ENCODE measurements around the gene COG5. TPM values are rescaled to one million over a fixed set of nuclear protein-coding genes. Genes with fewer than 3 reads are reported as not detected.

COG5 gene
- total RNA-seq, 1 experiment from 2014 or later = 43.9 TPM

DNA sequence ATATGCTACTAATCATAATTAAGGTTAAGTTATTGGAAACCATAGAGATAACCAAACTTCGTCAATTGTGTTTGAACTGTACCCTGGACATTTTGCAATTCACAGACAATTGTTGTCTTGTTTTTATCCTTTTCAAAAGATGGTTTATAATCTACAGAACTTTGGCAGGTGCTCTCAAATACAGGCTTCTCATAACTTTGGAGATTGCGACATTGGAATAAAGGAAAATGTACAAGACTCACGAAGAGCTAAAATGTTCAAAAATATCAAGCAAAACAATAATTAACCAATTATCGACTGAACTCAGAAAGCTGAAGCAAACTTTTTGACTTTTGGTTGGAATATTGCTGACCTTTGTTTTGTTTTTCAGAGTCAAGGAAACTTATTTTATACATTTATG is 182.3 kb downstream of the COG5 start:
- peaks cover 11% of the 10 kb centered on the region for H3K9me3 Mint-ChIP-seq (ENCODE audit: unreplicated experiment)
- no peak for DNase-seq
- CTCF ChIA-PET = no interaction called here
- Histone ChIP-seq H3K4me1 (no peaks in the 10 kb centered on the region), H3K36me3 (ENCODE audit: control insufficient read depth, insufficient read depth, low read length) (peaks cover 2% of the 10 kb centered on the region), H3K27me3 (replicated peaks; ENCODE audit: control insufficient read depth, insufficient read depth, low read length) (no peaks in the 10 kb centered on the region), H3K4me3 (ENCODE audit: low read depth, low read length) (no peak overlapping the region), H3K9me3 (no peaks in the 10 kb centered on the region)
- no peaks in the 10 kb centered on the region for H3K4me1 Mint-ChIP-seq (ENCODE audit: low read depth, unreplicated experiment)
- POLR2A ChIA-PET = no interaction called here
- no TSS peak for BruUV-seq (replicated peaks)
- no peak overlapping the region for H3K4me3 Mint-ChIP-seq (ENCODE audit: unreplicated experiment)
- no peaks in the 10 kb centered on the region for H3K27me3 Mint-ChIP-seq (ENCODE audit: insufficient read depth, unreplicated experiment)
- H3K36me3 Mint-ChIP-seq (ENCODE audit: insufficient read depth, unreplicated experiment) = peaks cover 21% of the 10 kb centered on the region
- intact Hi-C loops (cut with micrococcal nuclease; ENCODE audit: unreplicated experiment) = no loop called here
- TF ChIP-seq, protein P1, sequence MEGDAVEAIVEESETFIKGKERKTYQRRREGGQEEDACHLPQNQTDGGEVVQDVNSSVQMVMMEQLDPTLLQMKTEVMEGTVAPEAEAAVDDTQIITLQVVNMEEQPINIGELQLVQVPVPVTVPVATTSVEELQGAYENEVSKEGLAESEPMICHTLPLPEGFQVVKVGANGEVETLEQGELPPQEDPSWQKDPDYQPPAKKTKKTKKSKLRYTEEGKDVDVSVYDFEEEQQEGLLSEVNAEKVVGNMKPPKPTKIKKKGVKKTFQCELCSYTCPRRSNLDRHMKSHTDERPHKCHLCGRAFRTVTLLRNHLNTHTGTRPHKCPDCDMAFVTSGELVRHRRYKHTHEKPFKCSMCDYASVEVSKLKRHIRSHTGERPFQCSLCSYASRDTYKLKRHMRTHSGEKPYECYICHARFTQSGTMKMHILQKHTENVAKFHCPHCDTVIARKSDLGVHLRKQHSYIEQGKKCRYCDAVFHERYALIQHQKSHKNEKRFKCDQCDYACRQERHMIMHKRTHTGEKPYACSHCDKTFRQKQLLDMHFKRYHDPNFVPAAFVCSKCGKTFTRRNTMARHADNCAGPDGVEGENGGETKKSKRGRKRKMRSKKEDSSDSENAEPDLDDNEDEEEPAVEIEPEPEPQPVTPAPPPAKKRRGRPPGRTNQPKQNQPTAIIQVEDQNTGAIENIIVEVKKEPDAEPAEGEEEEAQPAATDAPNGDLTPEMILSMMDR (IDR thresholded peaks at IDR 0.05; ENCODE audit: insufficient read depth in 1 of 2, low read depth in 1 of 2, low read length in 1 of 2, severe bottlenecking in 1 of 2, unreplicated experiment in 1 of 2) = no peak
- H3K27ac Mint-ChIP-seq (ENCODE audit: unreplicated experiment) = no peak overlapping the region

DNA sequence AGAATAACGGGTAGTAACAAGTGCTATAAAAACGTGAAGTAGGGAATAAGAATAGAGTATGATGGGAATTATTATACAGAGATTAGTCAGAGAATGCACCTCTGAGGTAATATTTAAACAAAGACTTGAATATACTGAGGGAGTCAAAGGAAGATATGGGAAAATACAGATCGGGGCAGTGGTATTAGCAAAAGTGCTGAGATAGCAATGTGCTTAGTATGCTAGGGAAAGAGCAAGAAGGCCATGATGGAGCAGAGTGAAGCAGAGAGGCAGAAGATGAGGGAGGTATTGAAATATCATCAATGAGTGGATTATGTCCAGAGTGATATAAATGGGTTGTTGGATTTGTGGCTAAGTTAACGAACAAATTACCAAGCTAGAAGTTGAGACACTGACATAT is 190.4 kb downstream of the COG5 start:
- TF ChIP-seq, protein P1 (IDR thresholded peaks at IDR 0.05; ENCODE audit: insufficient read depth in 1 of 2, low read depth in 1 of 2, low read length in 1 of 2, severe bottlenecking in 1 of 2, unreplicated experiment in 1 of 2) = no peak
- ChIA-PET CTCF (no interaction called here), POLR2A (no interaction called here)
- Histone ChIP-seq H3K4me3 (ENCODE audit: low read depth, low read length) (no peak overlapping the region), H3K9me3 (no peaks in the 10 kb centered on the region), H3K4me1 (no peaks in the 10 kb centered on the region), H3K36me3 (ENCODE audit: control insufficient read depth, insufficient read depth, low read length) (no peaks in the 10 kb centered on the region), H3K27me3 (replicated peaks; ENCODE audit: control insufficient read depth, insufficient read depth, low read length) (no peaks in the 10 kb centered on the region)
- Mint-ChIP-seq H3K4me1 (ENCODE audit: low read depth, unreplicated experiment) (no peaks in the 10 kb centered on the region), H3K27ac (ENCODE audit: unreplicated experiment) (no peak overlapping the region), H3K36me3 (ENCODE audit: insufficient read depth, unreplicated experiment) (peaks cover 5% of the 10 kb centered on the region), H3K4me3 (ENCODE audit: unreplicated experiment) (no peak overlapping the region), H3K27me3 (ENCODE audit: insufficient read depth, unreplicated experiment) (no peaks in the 10 kb centered on the region), H3K9me3 (ENCODE audit: unreplicated experiment) (peaks cover 5% of the 10 kb centered on the region)
- BruUV-seq (replicated peaks) = no TSS peak
- intact Hi-C loops (cut with micrococcal nuclease; ENCODE audit: unreplicated experiment) = no loop called here
- no peak for DNase-seq

DNA sequence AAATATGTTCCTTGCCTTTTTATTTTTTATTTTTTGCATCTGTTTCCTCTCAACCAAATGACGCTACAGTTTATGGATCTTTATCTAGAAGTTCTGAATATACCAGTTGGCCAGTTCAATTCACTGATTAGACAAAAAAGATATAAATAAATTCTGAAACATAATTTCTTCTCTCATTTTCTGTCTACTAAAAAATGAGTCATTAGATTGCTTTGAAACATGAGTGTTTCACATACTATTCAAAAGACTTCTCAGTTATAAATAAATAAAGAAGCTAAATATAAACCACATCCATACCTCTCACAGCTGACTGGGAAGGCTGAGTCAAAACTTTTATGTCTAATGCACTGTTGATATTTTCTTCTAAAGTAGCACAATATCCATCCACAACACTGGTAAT is 191.4 kb downstream of the COG5 start:
- Mint-ChIP-seq H3K27me3 (ENCODE audit: insufficient read depth, unreplicated experiment) (no peaks in the 10 kb centered on the region), H3K9me3 (ENCODE audit: unreplicated experiment) (no peaks in the 10 kb centered on the region), H3K36me3 (ENCODE audit: insufficient read depth, unreplicated experiment) (no peaks in the 10 kb centered on the region), H3K4me3 (ENCODE audit: unreplicated experiment) (no peak overlapping the region), H3K4me1 (ENCODE audit: low read depth, unreplicated experiment) (no peaks in the 10 kb centered on the region), H3K27ac (ENCODE audit: unreplicated experiment) (no peak overlapping the region)
- no TSS peak for BruUV-seq (replicated peaks)
- ChIA-PET POLR2A (no interaction called here), CTCF (no interaction called here)
- H3K27me3 ChIP-seq (replicated peaks; ENCODE audit: control insufficient read depth, insufficient read depth, low read length) = no peaks in the 10 kb centered on the region
- no peaks in the 10 kb centered on the region for H3K36me3 ChIP-seq (ENCODE audit: control insufficient read depth, insufficient read depth, low read length)
- TF ChIP-seq, protein P1 (IDR thresholded peaks at IDR 0.05; ENCODE audit: insufficient read depth in 1 of 2, low read depth in 1 of 2, low read length in 1 of 2, severe bottlenecking in 1 of 2, unreplicated experiment in 1 of 2) = no peak
- H3K4me3 ChIP-seq (ENCODE audit: low read depth, low read length) = no peak overlapping the region
- H3K9me3 ChIP-seq = no peaks in the 10 kb centered on the region
- no peak for DNase-seq
- no peaks in the 10 kb centered on the region for H3K4me1 ChIP-seq
- intact Hi-C loops (cut with micrococcal nuclease; ENCODE audit: unreplicated experiment) = no loop called here

Data from Caco-2 (cell line).